GM23248 (cell line): Measurements from ENCODE around the gene RNU2-1. TPM values are rescaled to one million over a fixed set of nuclear protein-coding genes. Genes with fewer than 3 reads are reported as not detected.

ENCODE experiments used
- DNase-seq: peaks from one replicate; pipeline ENCODE4 v3.0.0-alpha.2; 2015
- H2AFZ ChIP-seq: fragments of 200-600 bp; sonication (generic); 2 replicates; pipeline ENCODE4 v1.6.1; 2016; ENCODE audit warnings: antibody characterized with exemption
- H3F3A ChIP-seq: fragments of 200-600 bp; sonication (generic); 2 replicates; pipeline ENCODE4 v1.6.1; 2016; ENCODE audit warnings: mild to moderate bottlenecking, antibody characterized with exemption, mixed run types; ENCODE audit not compliant: insufficient read depth
- H3K27ac ChIP-seq: fragments of 200-600 bp; sonication (generic); 2 replicates; pipeline ENCODE4 v1.5.1; 2016; ENCODE audit warnings: mild to moderate bottlenecking
- H3K27me3 ChIP-seq: fragments of 200-600 bp; sonication (generic); replicated peaks from 2 replicates; pipeline ENCODE4 v1.6.1; 2016; ENCODE audit warnings: mild to moderate bottlenecking; ENCODE audit not compliant: insufficient read depth
- H3K36me3 ChIP-seq: fragments of 200-600 bp; sonication (generic); 2 replicates; pipeline ENCODE4 v1.6.1; 2016; ENCODE audit warnings: low read depth, mild to moderate bottlenecking
- H3K4me1 ChIP-seq: fragments of 200-600 bp; sonication (generic); 2 replicates; pipeline ENCODE4 v1.6.1; 2016; ENCODE audit warnings: mild to moderate bottlenecking; ENCODE audit not compliant: insufficient read depth
- H3K4me2 ChIP-seq: fragments of 200-600 bp; sonication (generic); one replicate; pipeline ENCODE4 v1.6.1; 2016; ENCODE audit warnings: mild to moderate bottlenecking; ENCODE audit not compliant: unreplicated experiment
- H3K4me3 ChIP-seq: fragments of 200-600 bp; sonication (generic); 2 replicates; pipeline ENCODE4 v1.5.1; 2016; ENCODE audit warnings: mild to moderate bottlenecking
- H3K79me2 ChIP-seq: fragments of 200-600 bp; sonication (generic); 2 replicates; pipeline ENCODE4 v1.6.1; 2016; ENCODE audit warnings: mild to moderate bottlenecking; ENCODE audit not compliant: insufficient read depth
- H3K9ac ChIP-seq: fragments of 200-600 bp; sonication (generic); 2 replicates; pipeline ENCODE4 v1.6.1; 2016; ENCODE audit warnings: mild to moderate bottlenecking
- H3K9me2 ChIP-seq: fragments of 200-600 bp; sonication (generic); 2 replicates; pipeline ENCODE4 v1.6.1; 2016; ENCODE audit warnings: mixed run types, mild to moderate bottlenecking, moderate library complexity; ENCODE audit not compliant: insufficient read depth
- H3K9me3 ChIP-seq: fragments of 200-600 bp; sonication (generic); one replicate; pipeline ENCODE4 v1.6.1; 2017; ENCODE audit warnings: low read depth
- H4K20me1 ChIP-seq: fragments of 200-600 bp; sonication (generic); 2 replicates; pipeline ENCODE4 v1.6.0; 2016; ENCODE audit not compliant: insufficient read depth
- EZH2 ChIP-seq: fragments of 200-600 bp; sonication (generic); IDR thresholded peaks from 2 replicates; pipeline ENCODE4 v1.6.1; 2018; ENCODE audit warnings: antibody characterized with exemption, mild to moderate bottlenecking; ENCODE audit not compliant: insufficient read depth, poor library complexity, severe bottlenecking
- EZH2phosphoT487 ChIP-seq: fragments of 200-600 bp; sonication (generic); IDR thresholded peaks from 2 replicates; pipeline ENCODE4 v1.6.1; 2018; ENCODE audit warnings: antibody characterized with exemption, moderate library complexity, mild to moderate bottlenecking, low read depth; ENCODE audit not compliant: insufficient read depth
- WGBS, 2 experiments: methylation state at CpG; one replicate each; pipeline ENCODE4 v1.1.6; 2015 to 2017; ENCODE audit warnings: low lambda C conversion rate in 2 of 2, low coverage in 1 of 2; ENCODE audit errors: missing lambda C conversion rate in 2 of 2; 5-methylcytosine and 5-hydroxymethylcytosine counted together
- in situ Hi-C: fragments of 300-500 bp; cut with MboI; formaldehyde crosslinking; loops from 2 replicates; pipeline ENCODE4 v1.15.0; 2020
- polyA plus RNA-seq: library from polyadenylated mRNA; unstranded; fragments of >200 nt; fragmentation: Nextera tagmentation; extraction: Ambion mirVana; gene quantifications from 2 replicates; pipeline ENCODE4 v1.2.1, GENCODE V29; 2016
- total RNA-seq: library from RNA; depleted of rRNA; stranded (reverse); fragments of >200 nt; shearing (Covaris generic); gene quantifications from 2 replicates; pipeline ENCODE4 v1.2.3, GENCODE V29; 2014

RNU2-1 gene
- total and polyA plus RNA-seq, 2 experiments from 2014 or later: 5.0 TPM; not detected in 1

GRCh38 chr17:43219001-43219400, 14.8 kb downstream of the RNU2-1 start:
- H3K4me3 ChIP-seq: no peak overlapping the region
- no peak overlapping the region for H3K4me2 ChIP-seq
- no peaks in the 10 kb centered on the region for H3K79me2 ChIP-seq
- no peak overlapping the region for H2AFZ ChIP-seq
- WGBS, 2 experiments: 98 to 100% methylated on average over 2 of the region's 2 CpGs
- H4K20me1 ChIP-seq: no peaks in the 10 kb centered on the region
- DNase-seq: no peak
- H3K36me3 ChIP-seq: peaks cover 5% of the 10 kb centered on the region; the same call in 1 of the 2 replicates
- in situ Hi-C loops: loop anchor here (10.0 kb wide), 1 partner anchor 96 kb away; no protein-coding TSS in a partner anchor
- H3F3A ChIP-seq: no peaks in the 10 kb centered on the region
- no peak overlapping the region for H3K27ac ChIP-seq
- TF ChIP-seq EZH2phosphoT487: no peak
- TF ChIP-seq EZH2: no peak
- H3K4me1 ChIP-seq: no peaks in the 10 kb centered on the region
- H3K9me2 ChIP-seq: no peaks in the 10 kb centered on the region
- H3K9ac ChIP-seq: no peak overlapping the region
- no peaks in the 10 kb centered on the region for H3K27me3 ChIP-seq
- no peaks in the 10 kb centered on the region for H3K9me3 ChIP-seq

- Histone ChIP-seq H3K4me2 (no peak overlapping the region), H3K9me2 (no peaks in the 10 kb centered on the region), H3K4me1 (peaks cover 12% of the 10 kb centered on the region), H3K79me2 (peaks cover 9% of the 10 kb centered on the region; the same call in 1 of the 2 replicates), H3K4me3 (no peak overlapping the region), H3K36me3 (peaks cover 5% of the 10 kb centered on the region; the same call in 1 of the 2 replicates), H3K9ac (no peak overlapping the region), H3K27ac (no peak overlapping the region), H3F3A (no peaks in the 10 kb centered on the region), H2AFZ (no peak overlapping the region), H3K27me3 (no peaks in the 10 kb centered on the region), H4K20me1 (no peaks in the 10 kb centered on the region), H3K9me3 (no peaks in the 10 kb centered on the region)
- in situ Hi-C loops: loop anchor here (10.0 kb wide), 1 partner anchor 97 kb away; no protein-coding TSS in a partner anchor
- TF ChIP-seq EZH2 (no peak), EZH2phosphoT487 (no peak)
- DNase-seq: no peak
- WGBS, 2 experiments: 100% methylated on average over 2 of the region's 2 CpGs
These were observed 16.1 kb downstream of the RNU2-1 start for GRCh38 chr17:43217614-43218087.

- in situ Hi-C loops: loop anchor here (10.0 kb wide), 1 partner anchor 98 kb away; no protein-coding TSS in a partner anchor
- no peak for DNase-seq
- H3K36me3 ChIP-seq: peaks cover 5% of the 10 kb centered on the region; the same call in 1 of the 2 replicates
These were observed 16.8 kb downstream of the RNU2-1 start for GRCh38 chr17:43216762-43217613.

GRCh38 chr17:43216369-43216761, 17.4 kb downstream of the RNU2-1 start:
- no peaks in the 10 kb centered on the region for H3K27me3 ChIP-seq
- H3K4me2 ChIP-seq: no peak overlapping the region
- H3K9me2 ChIP-seq: no peaks in the 10 kb centered on the region
- H3K4me3 ChIP-seq: no peak overlapping the region
- H3F3A ChIP-seq: peaks cover under 1% of the 10 kb centered on the region; the same call in 1 of the 2 replicates
- WGBS, 2 experiments: 94 to 96% methylated on average over 4 of the region's 4 CpGs
- TF ChIP-seq EZH2phosphoT487: no peak
- no peak for TF ChIP-seq EZH2
- peaks cover 11% of the 10 kb centered on the region; the same call in 1 of the 2 replicates for H3K79me2 ChIP-seq
- no peak overlapping the region for H2AFZ ChIP-seq
- H3K9ac ChIP-seq: no peak overlapping the region
- no peaks in the 10 kb centered on the region for H3K9me3 ChIP-seq
- no peak overlapping the region for H3K27ac ChIP-seq
- H4K20me1 ChIP-seq: no peaks in the 10 kb centered on the region
- in situ Hi-C loops: loop anchor here (10.0 kb wide), 1 partner anchor 98 kb away; no protein-coding TSS in a partner anchor
- H3K4me1 ChIP-seq: peaks cover 18% of the 10 kb centered on the region
- H3K36me3 ChIP-seq: peaks cover 5% of the 10 kb centered on the region; the same call in 1 of the 2 replicates
- no peak for DNase-seq

More at GRCh38 chr17:43216762-43217613, 16.8 kb downstream of the RNU2-1 start:
- no peaks in the 10 kb centered on the region for H3K9me3 ChIP-seq
- 80 to 90% methylated on average over 4 of the region's 4 CpGs for whole genome bisulfite sequencing, 2 experiments
- H3K27me3 ChIP-seq: no peaks in the 10 kb centered on the region
- peaks cover 18% of the 10 kb centered on the region for H3K4me1 ChIP-seq
- H3K4me3 ChIP-seq: no peak overlapping the region
- no peaks in the 10 kb centered on the region for H4K20me1 ChIP-seq
- peaks cover 11% of the 10 kb centered on the region; the same call in 1 of the 2 replicates for H3K79me2 ChIP-seq
- H3K9ac ChIP-seq: no peak overlapping the region
- H3F3A ChIP-seq: no peaks in the 10 kb centered on the region
- H3K9me2 ChIP-seq: no peaks in the 10 kb centered on the region
- no peak for TF ChIP-seq EZH2phosphoT487
- TF ChIP-seq EZH2: no peak
- H2AFZ ChIP-seq: no peak overlapping the region
- H3K27ac ChIP-seq: no peak overlapping the region
- no peak overlapping the region for H3K4me2 ChIP-seq
